Upper lobe of left lung (tissue), 6 donors: ENCODE measurements around the gene ACAT2. TPM values are rescaled to one million over a fixed set of nuclear protein-coding genes. Genes with fewer than 3 reads are reported as not detected.

Experiments used
- ATAC-seq, 2 donors: fragments of 200-7000 bp; cut with Tn5 transposase; one replicate each; pipeline ENCODE4 v1.9.1; 2022; ENCODE audit warnings: mild to moderate bottlenecking in 2 of 2, moderate library complexity in 2 of 2; ENCODE audit not compliant: low FRiP score in 2 of 2
- DNase-seq, 2 donors: peaks; one replicate each; pipeline ENCODE4 v3.0.0-alpha.2; 2019 to 2020
- H3K27ac ChIP-seq, 4 donors: fragments of 200-600 bp; sonication (generic); one replicate each; pipeline ENCODE4 v1.5.1; 2016 to 2019
- H3K27me3 ChIP-seq, 4 donors: fragments of 200-600 bp; sonication (generic); one replicate each; pipeline ENCODE4 v1.5.1; 2017 to 2019
- H3K36me3 ChIP-seq, 4 donors: fragments of 200-600 bp; sonication (generic); one replicate each; pipeline ENCODE4 v1.5.1; 2016 to 2019
- H3K4me1 ChIP-seq, 4 donors: fragments of 200-600 bp; sonication (generic); one replicate each; pipeline ENCODE4 v1.5.1; 2018 to 2019
- H3K4me3 ChIP-seq, 4 donors: fragments of 200-600 bp; sonication (generic); one replicate each; pipeline ENCODE4 v1.5.1; 2017 to 2019; ENCODE audit warnings: mild to moderate bottlenecking in 2 of 4, moderate library complexity in 1 of 4
- H3K9me3 ChIP-seq, 4 donors: fragments of 200-600 bp; sonication (generic); one replicate each; pipeline ENCODE4 v1.5.1; 2018 to 2019
- EP300 ChIP-seq, 4 donors: sonication (generic); formaldehyde crosslinking; IDR thresholded peaks; one replicate each; pipeline ENCODE4 v1.5.1; 2017; ENCODE audit warnings: antibody characterized with exemption in 4 of 4, control low read depth in 2 of 4
- POLR2A ChIP-seq, 4 donors: fragments of 450-650 bp; IDR thresholded peaks; one replicate each; pipeline ENCODE4 v1.5.1; 2016 to 2017; ENCODE audit warnings: antibody characterized with exemption in 4 of 4, mild to moderate bottlenecking in 2 of 4
- POLR2AphosphoS5 ChIP-seq, 2 donors: sonication (generic); formaldehyde crosslinking; IDR thresholded peaks; one replicate each; pipeline ENCODE4 v1.5.1; 2017; ENCODE audit warnings: antibody characterized with exemption in 2 of 2
- WGBS, 2 donors: methylation state at CpG; one replicate each; pipeline ENCODE4 v1.1.5; 2017 to 2018; 5-methylcytosine and 5-hydroxymethylcytosine counted together
- total RNA-seq, 6 donors: library from RNA; depleted of rRNA in 4 of 6; stranded (reverse); fragments of >200 nt in 4 of 6; gene quantifications; one replicate each; pipeline versions ENCODE4 v1.1.0 to v1.2.1, GENCODE V29; 2016 to 2021
- TF ChIP-seq, protein P1 (sequence below), 6 experiments: fragments of 450-650 bp in 4 of 6; fragments of 200-600 bp in 2 of 6; sonication (generic) in 2 of 6; IDR thresholded peaks; one replicate each; pipeline ENCODE4 v1.5.1; 2016 to 2019; ENCODE audit warnings: antibody characterized with exemption in 6 of 6
- donor health status: DM: no; HTN: no; CAD: no; lungs with moderate emphysema.
- donor health status: DM: no; HTN: yes; CAD: no; lungs with severe emphysema.

Gene ACAT2
- total RNA-seq, 6 donors from 2014 or later, result 5.2 to 62.5 (median 30.5) TPM

DNA sequence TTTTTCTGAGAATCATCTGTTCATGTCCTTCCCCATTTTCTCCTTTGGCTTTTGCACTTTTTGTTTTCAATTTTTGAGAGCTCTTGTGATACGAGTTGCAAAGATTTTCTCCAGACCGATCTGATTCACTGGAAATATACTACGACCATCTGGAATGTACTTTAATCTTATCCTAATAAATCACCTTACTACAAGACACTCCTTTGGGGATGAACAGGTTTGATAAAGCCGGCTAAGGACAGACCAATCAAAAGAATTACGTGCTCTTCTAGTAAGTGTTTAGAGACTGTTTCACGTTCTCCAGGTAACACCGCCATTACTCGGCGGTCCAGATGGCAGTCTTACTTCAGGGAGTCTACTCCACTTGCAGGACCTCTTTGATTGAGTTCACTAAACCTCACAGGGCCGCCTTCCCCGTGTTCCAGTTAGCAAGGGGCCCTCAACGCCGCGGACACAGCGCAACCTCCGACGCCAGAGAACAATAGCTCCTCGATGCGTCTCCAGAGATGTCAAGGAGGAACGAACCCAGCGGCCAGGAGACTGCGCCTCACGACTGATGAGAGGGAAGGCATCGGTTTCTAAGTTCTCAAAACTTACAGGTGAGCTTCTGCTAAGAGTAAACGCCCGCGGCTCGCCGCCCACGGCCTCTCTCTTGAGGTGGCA is 35.5 kb upstream of the ACAT2 start:
- Histone ChIP-seq H3K27me3 (no peaks in the 10 kb centered on the region), H3K4me1 (peaks cover 28 to 46% (median 40%) of the 10 kb centered on the region in 4 donors), H3K36me3 (no peaks in the 10 kb centered on the region), H3K9me3 (no peaks in the 10 kb centered on the region), H3K4me3 (peak overlapping the region; percentile 69 to 85 (median 78)), H3K27ac (peak overlapping the region; percentile 99 to 100 (median 100))
- peak; percentile 9 to 27 for ATAC-seq
- 2% methylated on average over 17 to 28 of the region's 30 CpGs for WGBS, 2 donors
- peak in 1 of 4 donors; percentile 78 for TF ChIP-seq POLR2A (IDR thresholded peaks at IDR 0.05)
- no peak for TF ChIP-seq POLR2AphosphoS5 (IDR thresholded peaks at IDR 0.05)
- DNase-seq, result no peak

DNA sequence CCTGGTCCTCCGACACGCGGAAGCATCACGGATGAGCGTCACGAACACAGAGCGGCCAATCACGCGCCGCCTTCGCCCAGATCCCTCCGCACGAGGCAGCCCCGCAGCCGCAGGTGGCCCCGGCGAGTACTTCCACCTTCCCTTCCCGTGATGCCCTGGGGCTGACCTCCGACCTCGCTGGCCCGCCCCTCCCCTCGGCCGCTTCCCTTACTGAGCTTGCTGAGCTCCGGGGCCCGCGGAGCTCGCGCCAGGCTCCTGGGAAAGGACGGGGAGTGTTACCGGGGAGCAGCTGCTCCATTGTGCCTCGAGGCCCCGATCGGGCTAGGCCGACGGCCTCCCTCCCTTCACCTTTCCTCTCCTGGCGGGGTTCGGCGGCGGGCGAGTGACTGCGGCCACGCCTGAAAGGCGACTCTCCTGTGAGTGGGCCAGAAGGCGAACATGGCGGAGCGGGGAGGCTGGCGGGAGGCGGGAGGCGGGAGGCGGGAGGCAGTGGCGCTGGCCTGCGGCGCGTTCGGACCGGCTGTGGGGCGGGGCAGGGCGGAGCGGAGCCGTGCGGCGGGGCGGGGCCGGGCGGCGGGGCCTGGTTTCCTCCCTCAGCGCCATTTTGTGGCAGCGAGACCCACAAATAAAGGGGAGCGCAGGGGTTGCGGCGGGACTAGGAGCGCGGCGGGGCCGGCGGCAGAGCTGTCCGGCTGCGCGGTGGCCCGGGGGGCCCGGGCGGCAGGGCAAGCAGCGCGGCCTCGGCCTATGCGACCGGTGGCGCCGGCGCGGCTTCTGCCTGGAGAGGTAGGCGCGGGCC is 34.7 kb upstream of the ACAT2 start, which contains the start of gene WTAP:
WTAP (plus strand) TSS at position 589 of the 799 bp plus-strand sequence. CDS start 8,760 bp downstream, outside the sequence.
- TF ChIP-seq, protein P1, sequence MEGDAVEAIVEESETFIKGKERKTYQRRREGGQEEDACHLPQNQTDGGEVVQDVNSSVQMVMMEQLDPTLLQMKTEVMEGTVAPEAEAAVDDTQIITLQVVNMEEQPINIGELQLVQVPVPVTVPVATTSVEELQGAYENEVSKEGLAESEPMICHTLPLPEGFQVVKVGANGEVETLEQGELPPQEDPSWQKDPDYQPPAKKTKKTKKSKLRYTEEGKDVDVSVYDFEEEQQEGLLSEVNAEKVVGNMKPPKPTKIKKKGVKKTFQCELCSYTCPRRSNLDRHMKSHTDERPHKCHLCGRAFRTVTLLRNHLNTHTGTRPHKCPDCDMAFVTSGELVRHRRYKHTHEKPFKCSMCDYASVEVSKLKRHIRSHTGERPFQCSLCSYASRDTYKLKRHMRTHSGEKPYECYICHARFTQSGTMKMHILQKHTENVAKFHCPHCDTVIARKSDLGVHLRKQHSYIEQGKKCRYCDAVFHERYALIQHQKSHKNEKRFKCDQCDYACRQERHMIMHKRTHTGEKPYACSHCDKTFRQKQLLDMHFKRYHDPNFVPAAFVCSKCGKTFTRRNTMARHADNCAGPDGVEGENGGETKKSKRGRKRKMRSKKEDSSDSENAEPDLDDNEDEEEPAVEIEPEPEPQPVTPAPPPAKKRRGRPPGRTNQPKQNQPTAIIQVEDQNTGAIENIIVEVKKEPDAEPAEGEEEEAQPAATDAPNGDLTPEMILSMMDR (IDR thresholded peaks at IDR 0.05), result peak in 2 of 6 experiments; percentile 14 to 26
- TF ChIP-seq POLR2A (IDR thresholded peaks at IDR 0.05), result peak in 3 of 4 donors; percentile 80 to 92 (median 87)
- peak; percentile 97 to 98 for TF ChIP-seq POLR2AphosphoS5 (IDR thresholded peaks at IDR 0.05)
- TF ChIP-seq EP300 (IDR thresholded peaks at IDR 0.05), result peak in 2 of 4 donors; percentile 34 to 60

DNA sequence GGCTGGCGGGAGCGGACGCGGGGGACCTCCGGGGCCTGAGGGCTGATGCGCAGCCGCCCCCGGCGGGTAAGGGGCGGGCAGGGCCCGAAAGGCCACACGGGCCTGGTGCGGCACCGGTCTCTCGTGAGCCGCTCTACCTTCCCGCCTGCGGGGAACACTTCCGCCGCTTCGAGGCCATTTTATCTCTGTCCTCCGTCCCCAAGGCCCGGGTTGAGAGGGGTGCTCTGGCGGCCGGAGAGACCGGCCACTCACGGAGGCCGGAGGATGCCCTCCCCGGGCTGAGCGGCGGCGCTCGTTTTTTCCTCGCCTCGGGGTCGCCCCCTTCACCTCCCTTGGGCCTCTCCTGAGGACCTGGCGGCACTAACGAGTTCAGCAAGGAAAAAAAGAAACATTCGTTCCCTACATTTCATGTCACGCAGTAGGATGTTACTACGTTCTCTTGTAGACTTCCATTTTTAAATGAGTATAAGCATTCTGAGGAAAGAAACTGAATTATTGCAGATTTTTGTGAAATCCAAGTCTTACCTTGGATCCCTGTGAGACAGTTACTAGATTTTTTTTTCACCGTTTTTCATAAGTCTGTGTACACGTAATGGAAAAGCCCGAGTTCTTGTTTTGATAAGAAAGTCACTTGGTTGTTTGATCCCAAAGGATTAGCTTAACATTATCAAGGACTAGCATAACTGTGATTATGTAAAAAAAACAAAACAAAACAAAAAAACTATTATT is 34.0 kb upstream of the ACAT2 start:
- TF ChIP-seq EP300 (IDR thresholded peaks at IDR 0.05) (no peak), POLR2AphosphoS5 (IDR thresholded peaks at IDR 0.05) (peak in 1 of 2 donors; percentile 0), POLR2A (IDR thresholded peaks at IDR 0.05) (peak in 1 of 4 donors; percentile 6)
- TF ChIP-seq, protein P1 (IDR thresholded peaks at IDR 0.05), result peak in 1 of 6 experiments; percentile 11
- Histone ChIP-seq H3K27me3 (no peaks in the 10 kb centered on the region), H3K36me3 (no peaks in the 10 kb centered on the region), H3K27ac (peak overlapping the region; percentile 99 to 100 (median 100)), H3K9me3 (no peaks in the 10 kb centered on the region), H3K4me1 (peaks cover 41 to 60% (median 47%) of the 10 kb centered on the region in 4 donors), H3K4me3 (peak overlapping the region; percentile 62 to 85 (median 78))
- DNase-seq (no peak), ATAC-seq (peak; percentile 23 to 70)
- WGBS, 2 donors, result 0 to 1% methylated on average over 22 to 37 of the region's 44 CpGs

More for the DNA sequence above, 34.7 kb upstream of the ACAT2 start, which contains the start of gene WTAP:
- Histone ChIP-seq H3K4me1 (peaks cover 35 to 54% (median 44%) of the 10 kb centered on the region in 4 donors), H3K27me3 (no peaks in the 10 kb centered on the region), H3K4me3 (peak within 1 kb of the TSS; percentile 69 to 85 (median 78)), H3K27ac (peak within 1 kb of the TSS; percentile 99 to 100 (median 100)), H3K36me3 (no peaks in the 10 kb centered on the region), H3K9me3 (no peaks in the 10 kb centered on the region)
- ATAC-seq (peak; percentile 97 to 99), DNase-seq (peak; percentile 97 to 99)
- 0% methylated on average over 6 to 10 of the region's 93 CpGs for WGBS, 2 donors

DNA sequence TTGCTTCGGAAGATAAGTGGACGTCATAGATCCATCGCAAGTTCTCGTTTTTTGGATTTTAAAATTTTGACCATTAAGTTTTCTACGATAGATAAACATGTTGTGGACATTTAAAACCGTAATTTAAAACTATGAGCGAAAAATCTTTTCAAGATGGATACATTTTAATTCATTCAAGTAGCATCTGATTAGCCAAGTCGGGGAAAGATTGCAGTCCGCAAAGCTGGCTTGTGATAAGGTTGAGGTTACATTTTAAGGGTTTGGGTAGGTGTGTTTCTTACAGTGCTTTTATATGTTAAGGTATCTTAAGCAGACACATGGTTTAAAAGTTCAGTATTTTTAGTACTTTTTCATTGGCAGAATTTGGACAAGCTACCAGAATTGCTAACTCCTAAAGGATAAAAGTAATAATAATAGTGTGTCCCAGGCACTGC is 33.3 kb upstream of the ACAT2 start:
- TF ChIP-seq, protein P1 (IDR thresholded peaks at IDR 0.05), result no peak
- no peak for TF ChIP-seq POLR2A (IDR thresholded peaks at IDR 0.05)
- no peak for TF ChIP-seq EP300 (IDR thresholded peaks at IDR 0.05)
- no peak for TF ChIP-seq POLR2AphosphoS5 (IDR thresholded peaks at IDR 0.05)
- H3K27ac ChIP-seq, result peak overlapping the region; percentile 99 to 100 (median 100)
- no peak for DNase-seq
- peak overlapping the region; percentile 62 to 85 (median 78) for H3K4me3 ChIP-seq
- no peak for ATAC-seq
- H3K27me3 ChIP-seq, result no peaks in the 10 kb centered on the region
- H3K4me1 ChIP-seq, result peaks cover 42 to 65% (median 48%) of the 10 kb centered on the region in 4 donors
- H3K36me3 ChIP-seq, result no peaks in the 10 kb centered on the region
- 3% methylated on average over 9 of the region's 9 CpGs for WGBS, 2 donors
- no peaks in the 10 kb centered on the region for H3K9me3 ChIP-seq
